Activated CD8-positive, alpha-beta memory T cell treated with anti-CD3 and anti-CD28 coated beads for 4 hours (primary cell): Measurements from ENCODE around the gene PSEN2.

Source experiments
- DNase-seq, 2 donors: peaks; one replicate each; pipeline ENCODE4 v3.0.0-alpha.2; 2020; ENCODE audit warnings: low read depth in 2 of 2

The PSEN2 gene

DNA sequence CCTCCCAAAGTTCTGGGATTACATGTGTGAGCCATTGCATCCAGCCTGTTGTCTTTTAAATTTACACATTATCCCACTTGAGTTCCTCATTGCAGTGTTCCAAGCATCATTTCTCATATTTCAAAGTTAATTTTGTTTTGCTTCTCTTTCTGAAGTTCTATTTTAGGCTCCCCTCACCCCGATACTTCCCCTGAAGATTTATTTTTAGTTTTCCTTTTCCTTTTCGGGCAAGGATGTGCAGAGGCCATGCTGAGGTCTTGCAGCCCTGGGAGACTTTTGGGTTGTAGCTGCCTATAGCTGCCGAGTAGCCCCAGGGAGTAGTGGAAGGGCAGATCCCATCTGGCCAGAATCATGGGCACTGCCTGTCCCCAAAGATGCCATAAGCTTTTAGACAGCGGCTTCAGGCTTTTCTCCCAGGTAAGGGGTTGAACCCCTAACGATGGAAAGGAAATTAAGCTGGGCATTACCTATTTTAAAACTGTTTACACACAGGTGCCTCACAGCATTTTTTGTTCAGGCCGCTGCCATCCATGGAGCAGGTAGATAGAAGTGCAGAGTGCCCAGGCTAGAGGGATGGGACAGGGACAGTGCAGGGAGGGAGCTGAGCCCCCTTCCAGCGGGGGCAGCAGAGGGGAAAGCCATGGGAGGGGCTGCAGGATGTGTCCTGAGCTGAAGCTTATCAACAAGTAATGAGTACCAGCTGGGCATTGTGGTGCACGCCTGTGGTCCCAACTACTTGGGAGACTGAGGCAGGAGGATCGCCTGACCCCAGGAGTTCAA is 15.9 kb downstream of the PSEN2 start:
- no peak for DNase-seq

DNA sequence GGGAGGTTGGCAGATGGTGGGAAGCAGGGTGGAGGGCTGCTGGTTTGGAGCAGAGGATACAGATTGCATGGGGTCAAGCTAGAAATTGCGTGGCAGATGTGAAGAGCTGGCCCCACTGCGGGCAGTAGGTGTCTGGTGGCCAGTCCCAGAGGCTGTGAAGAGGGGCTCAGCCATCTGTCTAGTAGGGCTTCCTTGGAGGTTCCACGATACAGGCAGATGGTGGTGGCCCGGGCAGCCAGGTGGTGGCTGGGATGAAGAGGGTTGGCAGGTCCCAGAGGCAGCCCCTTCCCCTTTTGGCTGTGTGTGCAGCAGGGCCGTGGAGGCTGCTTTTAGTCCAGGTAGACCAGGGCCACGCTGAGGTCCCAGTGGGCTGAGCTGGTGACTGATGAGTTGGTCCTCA is 16.6 kb downstream of the PSEN2 start:
- DNase-seq: no peak

DNA sequence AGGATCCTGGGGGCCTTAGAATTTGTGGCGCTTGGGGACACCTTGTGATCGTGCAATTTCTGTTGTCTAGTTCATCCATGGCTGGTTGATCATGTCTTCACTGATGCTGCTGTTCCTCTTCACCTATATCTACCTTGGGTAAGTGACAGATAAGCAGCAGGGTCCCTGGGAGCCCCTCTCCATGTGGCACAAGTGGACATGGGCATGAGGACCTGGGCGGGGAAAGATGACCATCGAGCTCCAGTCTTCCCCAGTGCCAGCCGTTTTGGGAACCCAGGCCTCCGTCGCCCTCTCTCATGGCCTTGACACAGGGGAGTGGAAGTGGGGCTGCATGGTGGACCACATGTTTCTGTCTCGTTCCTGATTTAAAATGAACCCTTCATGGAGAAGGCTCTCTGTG is 17.6 kb downstream of the PSEN2 start:
- no peak for DNase-seq

DNA sequence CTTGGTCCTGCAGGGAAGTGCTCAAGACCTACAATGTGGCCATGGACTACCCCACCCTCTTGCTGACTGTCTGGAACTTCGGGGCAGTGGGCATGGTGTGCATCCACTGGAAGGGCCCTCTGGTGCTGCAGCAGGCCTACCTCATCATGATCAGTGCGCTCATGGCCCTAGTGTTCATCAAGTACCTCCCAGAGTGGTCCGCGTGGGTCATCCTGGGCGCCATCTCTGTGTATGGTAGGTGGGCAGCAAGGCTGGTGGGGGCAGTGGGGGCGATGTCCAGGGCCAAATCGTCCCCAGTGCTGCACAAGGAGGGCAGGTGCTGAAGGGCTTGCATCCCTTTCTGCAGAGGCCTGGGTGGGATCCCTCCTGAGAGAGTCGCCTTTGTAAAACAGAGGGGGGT is 18.4 kb downstream of the PSEN2 start:
- DNase-seq: no peak

DNA sequence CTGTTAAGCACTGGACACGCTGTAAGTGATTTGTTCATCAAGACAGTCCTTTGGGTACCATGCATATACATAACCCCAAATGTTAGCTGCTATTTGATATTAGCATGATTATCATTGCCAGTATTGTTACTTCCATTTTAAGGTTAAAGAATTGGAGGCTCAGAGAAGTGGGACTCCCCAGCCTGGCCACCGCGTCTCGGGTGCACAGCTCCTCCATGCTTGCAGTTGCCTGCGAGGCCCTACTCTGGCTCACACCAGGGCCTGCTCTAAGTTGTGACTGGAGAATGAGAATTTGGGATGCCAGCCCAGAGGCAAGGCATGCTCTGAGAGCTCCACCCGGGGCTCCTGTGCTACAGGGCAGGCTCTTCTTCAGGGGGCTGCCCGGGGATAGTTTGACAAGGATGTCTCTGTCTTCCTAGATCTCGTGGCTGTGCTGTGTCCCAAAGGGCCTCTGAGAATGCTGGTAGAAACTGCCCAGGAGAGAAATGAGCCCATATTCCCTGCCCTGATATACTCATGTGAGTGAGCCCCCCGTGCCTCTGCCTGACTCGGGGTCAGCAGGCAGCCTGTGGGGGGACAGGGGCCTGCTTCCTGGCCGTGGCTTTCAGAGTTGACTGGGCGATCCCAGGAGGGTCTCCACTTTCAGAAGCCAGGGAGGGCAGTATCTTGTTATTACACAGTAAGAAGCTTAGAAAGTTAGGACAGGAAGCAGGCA is 19.4 kb downstream of the PSEN2 start:
- DNase-seq: no peak

DNA sequence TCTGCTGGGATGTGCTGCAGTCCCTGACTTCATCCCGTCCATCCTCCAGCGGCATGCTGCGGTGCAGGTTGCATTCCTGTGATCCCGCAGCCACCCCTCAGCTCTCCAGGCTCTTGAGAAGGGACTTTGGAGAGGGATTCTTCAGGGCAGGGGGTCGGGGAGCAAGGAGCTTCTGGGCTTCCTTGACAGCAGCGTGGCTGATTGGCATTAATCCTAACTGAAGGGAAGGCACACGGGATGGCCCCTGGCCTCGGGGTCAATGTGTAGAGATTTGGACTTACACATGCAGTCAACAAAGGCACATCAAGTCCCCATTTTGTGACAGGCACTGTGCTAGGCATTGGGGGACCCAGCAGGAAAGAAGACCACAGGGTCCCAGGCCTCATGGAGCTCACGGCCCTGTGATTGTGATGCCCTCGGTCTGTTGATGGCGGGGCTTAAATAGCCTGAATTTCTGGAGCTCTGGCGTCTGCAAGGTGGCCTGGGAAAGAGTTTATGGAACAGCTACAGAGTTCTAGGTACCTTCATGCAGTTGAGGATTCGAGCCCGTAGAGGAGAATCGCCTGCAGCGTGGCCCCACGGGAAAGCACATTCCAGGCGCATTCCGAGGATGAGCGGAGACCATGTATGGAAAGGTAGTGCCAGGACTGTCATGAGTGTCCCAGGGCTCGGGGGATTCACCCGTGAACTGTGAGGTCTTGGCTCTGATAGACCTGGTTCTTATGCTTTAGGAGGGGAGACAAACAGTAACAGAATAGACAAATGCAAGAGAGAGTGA is 20.1 kb downstream of the PSEN2 start:
- no peak for DNase-seq

DNA sequence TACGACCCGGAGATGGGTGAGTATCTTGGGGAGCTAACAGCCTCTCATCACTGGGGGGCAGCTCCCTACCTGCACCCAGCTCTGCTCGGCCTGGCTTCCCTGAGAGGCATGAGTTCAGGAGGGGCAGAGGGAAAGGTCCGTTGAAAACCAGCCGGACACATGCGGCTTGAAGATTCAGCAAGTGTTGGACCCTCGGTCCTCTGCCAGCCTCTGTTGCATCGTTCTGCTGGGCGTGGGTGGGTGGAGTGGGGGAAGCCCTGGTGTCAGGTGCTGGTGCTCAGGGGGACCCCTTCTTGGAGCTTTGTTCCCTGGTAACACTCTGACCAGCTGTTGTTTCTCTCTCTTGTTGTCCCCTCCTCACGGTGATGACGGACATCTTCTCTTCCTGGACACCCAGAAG is 20.9 kb downstream of the PSEN2 start:
- DNase-seq: no peak

DNA sequence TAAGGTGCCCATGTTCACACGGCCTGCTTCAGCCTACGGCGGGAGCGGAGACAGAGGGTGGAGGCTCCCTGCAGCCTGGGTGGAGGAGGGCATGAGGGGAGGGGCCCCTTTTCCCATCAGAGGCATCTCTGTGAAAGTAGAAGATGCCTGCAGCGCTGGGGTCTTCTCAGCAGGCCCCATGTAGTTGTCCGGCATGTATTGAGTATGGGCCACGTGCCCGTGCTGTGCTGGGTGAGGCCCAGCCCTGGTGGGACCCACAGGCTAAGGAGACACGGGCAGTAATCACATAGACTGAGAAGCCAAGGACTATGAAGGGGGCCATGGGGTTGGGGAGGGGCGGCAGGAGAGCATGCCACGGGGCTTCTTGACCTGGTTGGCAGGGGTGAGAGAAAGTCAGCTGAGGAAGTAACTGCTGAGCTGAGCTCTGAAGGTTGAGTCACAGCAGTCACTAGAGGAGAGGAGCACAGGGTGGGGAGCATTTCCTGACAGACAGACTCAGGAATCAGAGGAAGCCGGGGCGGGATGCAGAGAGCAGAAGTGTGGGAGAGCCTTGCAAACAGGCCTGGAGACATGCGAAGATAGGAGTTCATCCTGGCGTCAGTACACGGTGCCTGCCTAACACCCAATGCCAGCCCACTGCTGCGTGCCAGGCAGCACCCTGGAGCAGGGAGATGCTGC is 21.6 kb downstream of the PSEN2 start:
- DNase-seq: no peak

DNA sequence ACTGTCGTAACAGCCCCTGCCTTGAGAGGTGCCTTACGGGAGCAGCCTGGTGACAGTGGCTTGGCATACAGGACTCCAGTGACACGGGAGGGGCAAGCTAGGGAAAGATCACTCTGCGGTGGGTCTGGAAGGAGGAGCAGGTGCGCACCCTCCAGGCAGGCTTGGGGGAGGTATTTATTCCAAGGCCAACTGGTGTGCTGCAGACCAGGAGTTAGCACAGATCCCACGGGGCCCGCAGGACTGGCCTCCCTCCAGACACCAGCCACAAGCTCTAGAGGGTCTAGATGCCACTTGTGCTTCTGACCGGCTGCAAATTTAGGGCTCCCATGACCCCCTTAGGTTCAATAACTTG is 22.1 kb downstream of the PSEN2 start:
- no peak for DNase-seq

DNA sequence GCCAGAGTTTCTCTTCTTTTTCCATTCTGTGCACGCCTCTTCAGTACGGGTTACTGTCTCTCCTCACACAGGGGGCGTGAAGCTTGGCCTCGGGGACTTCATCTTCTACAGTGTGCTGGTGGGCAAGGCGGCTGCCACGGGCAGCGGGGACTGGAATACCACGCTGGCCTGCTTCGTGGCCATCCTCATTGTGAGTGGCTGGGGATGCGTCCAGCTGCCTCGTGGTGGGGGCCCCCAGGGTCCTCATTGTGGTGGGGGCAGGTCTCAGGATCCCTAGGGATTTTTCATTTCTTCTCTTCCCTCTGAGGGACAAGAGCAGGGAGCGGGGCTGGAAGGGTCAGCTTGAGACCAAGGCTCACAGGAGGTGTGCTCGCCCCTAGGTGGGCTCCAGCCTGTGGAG is 23.5 kb downstream of the PSEN2 start:
- no peak for DNase-seq

DNA sequence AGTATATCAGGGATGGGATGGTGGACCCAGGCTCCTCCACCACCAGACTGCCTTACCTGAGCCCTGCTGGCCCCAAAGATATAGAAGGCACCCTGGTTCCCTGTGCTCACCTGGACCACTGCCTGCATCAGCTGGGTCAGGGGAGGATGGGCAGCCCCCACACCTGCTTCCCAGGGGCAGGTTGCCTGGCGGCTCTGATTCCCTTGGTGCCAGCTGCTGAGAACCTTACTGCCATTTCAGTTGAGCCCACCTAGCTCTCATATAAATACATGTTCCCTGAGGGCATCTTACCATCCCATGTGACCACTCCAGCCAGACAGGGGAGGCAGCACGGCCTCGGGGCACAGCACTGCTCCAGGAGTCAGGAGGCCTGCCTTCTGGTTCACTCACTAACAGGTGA is 24.4 kb downstream of the PSEN2 start:
- DNase-seq: no peak

DNA sequence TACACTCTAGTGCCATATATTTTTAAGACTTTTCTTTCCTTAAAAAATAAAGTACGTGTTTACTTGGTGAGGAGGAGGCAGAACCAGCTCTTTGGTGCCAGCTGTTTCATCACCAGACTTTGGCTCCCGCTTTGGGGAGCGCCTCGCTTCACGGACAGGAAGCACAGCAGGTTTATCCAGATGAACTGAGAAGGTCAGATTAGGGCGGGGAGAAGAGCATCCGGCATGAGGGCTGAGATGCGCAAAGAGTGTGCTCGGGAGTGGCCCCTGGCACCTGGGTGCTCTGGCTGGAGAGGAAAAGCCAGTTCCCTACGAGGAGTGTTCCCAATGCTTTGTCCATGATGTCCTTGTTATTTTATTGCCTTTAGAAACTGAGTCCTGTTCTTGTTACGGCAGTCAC is 25.2 kb downstream of the PSEN2 start:
- no peak for DNase-seq

DNA sequence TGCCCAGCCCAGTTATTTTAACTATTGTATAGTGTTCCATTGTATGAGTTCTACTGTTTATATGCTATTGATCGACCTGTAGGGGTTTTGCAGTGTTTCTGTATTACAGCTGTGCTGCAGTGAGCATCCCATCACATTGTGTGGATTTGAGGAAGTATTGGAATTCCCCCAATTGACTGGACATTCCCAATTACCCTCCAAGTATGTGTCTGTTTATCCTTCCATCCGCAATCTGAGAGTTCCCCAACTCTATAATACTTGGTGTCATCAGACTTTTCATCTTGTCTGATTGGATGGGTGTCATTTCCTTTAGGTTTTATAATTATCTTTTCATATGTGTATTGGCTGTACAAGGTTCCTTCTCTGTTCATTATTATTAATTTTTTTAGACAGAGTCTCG is 27.8 kb downstream of the PSEN2 start:
- no peak for DNase-seq

DNA sequence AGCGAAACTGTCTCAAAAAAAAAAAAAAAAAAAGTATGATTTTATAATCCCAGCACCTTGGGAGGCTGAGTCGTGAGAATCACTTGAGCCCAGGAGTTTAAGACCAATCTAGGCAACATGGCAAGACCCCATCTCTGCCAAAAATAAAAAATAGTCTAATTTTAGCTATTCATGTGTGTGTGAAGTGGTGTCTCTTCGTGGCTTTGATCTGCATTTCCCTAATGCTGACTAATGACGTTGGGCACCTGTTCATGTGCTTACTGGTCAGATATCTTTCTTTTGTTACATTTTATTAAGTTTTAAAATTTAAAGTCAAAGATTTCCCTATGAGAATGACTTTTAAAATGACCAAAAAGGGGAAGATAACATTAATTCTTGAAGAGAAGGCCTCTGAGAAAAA is 31.0 kb downstream of the PSEN2 start:
- no peak for DNase-seq

DNA sequence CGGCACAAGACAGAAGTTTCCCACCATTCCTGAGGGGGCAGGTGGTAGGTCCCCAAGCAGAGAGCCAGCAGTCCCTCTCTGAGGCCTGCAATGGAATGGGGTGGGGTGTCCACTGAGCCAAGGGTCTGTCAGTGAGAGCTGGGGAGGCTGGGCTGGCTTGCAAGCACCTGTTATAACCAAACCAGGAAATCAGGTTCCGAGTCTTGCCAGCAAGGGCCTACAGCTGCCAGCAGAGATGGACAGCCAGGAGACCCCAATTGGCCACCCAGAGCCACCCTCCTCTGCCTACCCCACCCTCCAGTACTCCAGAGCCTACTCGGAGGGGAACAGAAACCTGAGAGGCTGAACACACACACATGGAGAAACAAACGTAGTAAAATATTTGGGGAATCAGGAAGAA is 32.2 kb downstream of the PSEN2 start:
- no peak for DNase-seq

DNA sequence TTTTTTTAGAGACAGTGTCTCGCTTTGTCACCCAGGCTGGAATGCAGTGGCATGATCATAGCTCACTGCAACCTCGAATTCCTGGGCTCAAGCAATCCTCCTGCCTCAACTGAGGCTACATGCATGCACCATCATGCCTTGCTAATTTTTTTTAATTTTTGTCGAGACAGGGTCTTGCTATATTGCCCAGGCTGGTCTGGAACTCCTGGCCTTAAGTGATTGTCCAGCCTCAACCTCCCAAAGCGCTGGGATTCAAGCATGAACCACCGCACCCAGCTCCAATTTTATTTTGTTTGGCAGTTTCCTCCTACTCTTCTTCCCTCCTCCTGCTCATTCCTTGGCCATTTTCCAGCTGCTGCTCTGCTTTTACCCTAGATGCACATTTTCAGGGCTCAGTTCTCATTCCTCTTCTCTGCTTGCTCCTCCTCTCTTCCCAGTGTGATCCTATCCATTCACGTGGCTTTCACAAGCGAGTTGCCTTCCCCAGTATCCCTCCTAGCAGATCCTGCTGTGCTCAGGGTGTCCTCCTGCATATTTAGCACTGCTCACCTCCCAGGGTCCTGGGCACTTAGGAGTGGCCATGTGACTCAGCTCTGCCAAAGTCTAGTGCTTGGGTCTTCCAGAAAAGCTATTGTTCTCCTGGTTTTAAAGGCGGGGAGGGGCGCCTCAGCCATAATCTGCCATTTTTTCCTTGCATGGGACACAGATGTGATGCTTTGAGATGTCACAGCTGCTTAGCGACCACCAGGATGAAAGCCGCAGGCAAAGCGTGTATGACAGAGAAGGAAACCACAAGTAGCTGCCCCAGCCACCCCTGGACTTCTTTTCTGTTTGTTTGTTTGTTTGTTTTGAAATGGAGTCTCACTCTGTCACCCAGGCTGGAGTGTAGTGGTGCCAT is 33.7 kb downstream of the PSEN2 start:
- DNase-seq: no peak

DNA sequence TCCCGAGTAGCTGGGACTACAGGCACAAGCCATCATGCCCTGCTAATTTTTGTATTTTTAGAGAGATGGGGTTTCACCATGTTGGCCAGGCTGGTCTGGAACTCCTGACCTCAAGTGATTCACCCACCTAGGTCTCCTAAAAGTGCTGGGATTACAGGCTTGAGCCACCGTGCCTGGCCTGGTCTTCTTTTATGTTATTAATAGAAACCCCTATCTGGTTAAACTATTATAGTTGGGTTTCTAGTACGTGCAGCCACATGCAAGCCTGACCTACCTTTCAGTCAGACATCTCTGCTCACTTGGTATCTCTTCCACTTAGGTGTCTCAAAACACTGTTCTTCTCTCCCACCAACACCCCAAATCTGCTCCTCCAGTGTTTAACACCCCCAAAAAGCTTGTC is 34.4 kb downstream of the PSEN2 start:
- no peak for DNase-seq

DNA sequence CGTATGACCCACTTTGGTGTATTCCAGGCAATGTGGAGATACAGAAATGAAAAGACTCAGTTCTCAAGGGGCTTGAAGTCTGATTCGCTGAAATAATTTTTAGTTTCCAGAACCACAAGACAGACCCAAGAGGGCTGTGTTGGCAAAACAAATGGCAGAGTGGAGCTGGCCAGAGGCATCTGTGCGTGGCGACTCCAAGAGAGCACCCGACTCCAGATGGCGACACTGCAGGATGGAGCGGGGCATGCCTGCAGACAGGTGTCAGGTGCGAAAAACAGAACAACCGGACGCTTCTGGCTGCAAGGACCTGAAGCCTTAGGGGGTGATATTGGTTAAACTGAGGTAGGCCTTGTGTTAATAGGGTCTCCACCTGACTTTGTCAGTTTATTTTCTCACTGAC is 38.0 kb downstream of the PSEN2 start:
- DNase-seq: no peak

DNA sequence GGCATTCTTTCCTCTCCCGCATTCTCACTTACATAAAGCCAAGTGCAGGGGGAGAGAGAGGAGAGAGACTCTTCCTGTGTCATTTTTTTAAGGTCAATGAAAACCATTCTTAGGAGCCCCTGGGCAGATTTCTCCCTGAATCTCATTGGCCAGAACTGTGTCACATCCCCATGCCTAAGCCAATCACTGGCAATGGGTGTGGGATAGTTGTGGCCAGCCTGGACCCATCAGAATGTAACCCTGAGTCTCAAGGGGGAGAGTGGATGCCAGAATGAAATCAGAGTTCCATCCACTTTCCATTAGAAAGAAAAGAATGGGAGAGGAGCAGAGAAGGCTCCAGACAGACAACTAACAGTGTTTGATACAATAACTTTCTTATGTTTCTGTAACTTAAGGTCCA is 38.5 kb downstream of the PSEN2 start:
- no peak for DNase-seq

DNA sequence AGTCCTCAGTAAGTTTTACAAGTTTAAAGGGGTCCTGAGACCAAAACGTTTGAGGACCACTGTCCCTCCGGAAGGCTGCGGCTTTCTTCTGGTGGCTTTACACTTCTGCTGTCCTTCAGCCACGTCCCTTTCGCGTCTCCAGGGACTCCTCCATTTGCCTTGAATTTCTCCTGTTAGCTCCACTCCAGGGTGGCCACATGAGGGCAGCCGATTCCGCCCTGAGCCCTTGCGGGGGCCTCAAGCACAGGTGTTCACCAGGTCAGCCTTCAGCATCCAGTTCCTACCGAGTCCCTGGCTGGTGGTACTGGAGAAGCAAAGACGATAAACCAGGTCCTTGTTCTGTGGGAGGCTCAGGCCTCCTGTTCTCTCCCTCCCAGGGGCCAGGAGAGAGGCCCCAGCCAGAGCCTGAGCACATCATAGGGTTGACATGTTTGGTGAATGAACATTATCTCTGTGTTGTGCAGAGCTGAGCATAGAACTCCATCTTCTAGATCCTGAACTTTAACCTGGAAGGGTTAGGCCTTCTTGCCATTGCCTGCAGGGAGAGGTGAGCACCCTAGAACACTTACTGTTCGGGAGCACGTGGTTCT is 42.3 kb downstream of the PSEN2 start:
- DNase-seq: peak; percentile 14

DNA sequence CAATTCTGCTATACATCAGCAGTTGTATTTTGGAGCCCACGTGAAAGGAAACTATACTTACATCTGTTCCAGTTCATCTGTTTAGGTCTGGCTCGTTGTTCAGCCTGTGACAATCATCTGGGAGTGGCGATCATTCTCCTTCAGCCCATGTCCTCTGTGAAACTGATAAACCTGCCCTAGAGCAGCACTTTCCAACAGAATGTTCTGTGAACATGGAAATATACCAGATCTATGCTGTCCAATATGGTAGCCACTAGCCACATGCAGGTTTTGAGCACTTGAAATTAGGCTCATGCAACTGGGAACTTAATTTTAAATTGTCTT is 45.2 kb downstream of the PSEN2 start:
- DNase-seq: no peak
